ENCODE measurements around the gene SEPTIN10. TPM values are rescaled to one million over a fixed set of nuclear protein-coding genes. Genes with fewer than 3 reads are reported as not detected.
A peak's percentile ranks its signal among the peaks of the same experiment; 100 is the strongest.
"Not testable (repeated sequence)": the region's sequence is repeated elsewhere in the genome, so short reads cannot be mapped to it uniquely, and the experiment has no call there.

The SEPTIN10 gene
- total RNA-seq, 1 donor from 2014 or later, result 36.3 TPM

DNA sequence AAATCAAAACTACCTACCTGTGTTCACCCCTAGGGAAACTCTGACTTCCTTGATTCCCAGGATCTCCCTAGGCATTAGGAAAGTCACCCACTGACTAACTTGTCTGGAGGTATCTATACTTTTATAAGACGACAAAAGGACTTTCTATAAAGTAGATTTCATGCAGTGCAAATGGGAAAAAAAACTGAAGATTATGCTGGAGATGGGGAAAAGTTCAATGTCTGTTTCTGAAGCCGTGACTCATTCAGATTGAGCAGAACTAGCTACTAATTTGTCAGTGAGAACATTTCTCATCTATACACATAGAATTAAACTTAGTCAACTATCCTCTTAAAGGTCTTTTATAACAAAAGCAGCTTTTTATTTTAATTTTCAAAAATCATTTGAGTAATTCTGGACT, 6.0 kb downstream of the SEPTIN10 start:
- ATAC-seq (no peak), DNase-seq (ENCODE audit: low spot score) (no peak)

DNA sequence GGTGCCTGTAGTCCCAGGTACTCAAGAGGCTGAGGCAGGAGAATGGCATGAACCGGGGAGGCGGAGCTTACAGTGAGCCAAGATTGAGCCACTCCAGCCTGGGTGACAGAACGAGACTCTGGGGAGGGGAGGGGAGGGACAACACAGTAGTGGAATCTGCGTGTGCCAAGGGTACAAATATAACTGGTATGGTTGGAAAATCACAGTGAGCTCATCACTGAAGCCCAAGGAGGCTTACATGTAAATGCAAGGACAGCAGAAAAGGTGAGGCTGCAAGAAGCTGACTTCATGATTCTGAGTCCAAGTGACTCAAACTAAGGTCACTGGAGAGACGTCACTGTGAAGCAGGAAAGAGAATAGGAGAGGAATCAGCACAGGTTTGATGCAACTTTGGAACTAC, 9.2 kb downstream of the SEPTIN10 start:
- ATAC-seq, result peak; percentile 48

DNA sequence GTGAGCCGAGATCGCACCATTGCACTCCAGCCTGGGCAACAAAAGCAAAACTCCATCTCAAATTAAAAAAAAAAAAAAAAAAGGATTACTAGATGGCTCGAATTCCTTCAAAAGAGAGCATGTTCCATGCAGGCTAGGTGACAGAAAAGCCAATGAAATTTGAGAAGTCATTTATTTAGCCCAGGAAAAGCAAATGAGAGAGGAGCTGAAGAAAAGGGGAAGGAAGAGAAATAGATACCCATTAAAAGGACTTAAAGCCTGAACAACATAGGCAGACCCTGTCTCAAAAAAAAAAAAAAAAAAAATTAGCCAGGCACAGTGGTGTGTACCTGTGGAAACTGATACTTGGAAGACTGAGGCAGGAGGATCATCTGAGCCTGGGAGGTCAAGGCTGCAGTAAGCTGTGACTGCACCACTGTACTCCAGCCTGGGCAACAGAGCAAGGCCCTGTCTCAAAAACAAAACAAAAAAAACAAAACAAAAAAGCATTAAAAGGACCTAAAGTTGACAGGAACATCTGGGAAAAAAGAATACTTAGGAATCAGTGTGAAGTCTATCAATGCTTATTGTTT, 11.1 kb downstream of the SEPTIN10 start:
- ATAC-seq (no peak), DNase-seq (ENCODE audit: low spot score) (no peak)

More for the DNA sequence above, 9.2 kb downstream of the SEPTIN10 start:
- no peak for DNase-seq (ENCODE audit: low spot score)

DNA sequence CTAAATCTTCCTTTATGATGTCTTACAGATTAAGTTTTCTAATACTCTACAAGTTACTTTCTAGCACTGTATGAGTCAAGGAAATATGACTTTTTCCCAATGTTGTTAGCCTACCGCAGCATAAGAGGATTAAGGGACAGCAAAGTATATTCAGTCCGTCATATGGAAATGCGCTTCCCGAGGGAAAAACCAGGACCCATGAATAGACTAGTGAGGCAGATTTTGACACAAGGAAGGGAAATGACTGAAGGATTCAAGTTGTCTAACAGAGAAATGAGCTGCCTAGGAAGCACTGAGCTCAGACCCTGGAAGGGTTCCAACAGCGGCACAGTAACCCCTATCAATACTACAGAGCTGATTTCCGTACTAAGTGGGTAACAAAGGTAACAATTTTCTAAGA, 12.0 kb downstream of the SEPTIN10 start:
- DNase-seq (ENCODE audit: low spot score) (no peak), ATAC-seq (no peak)

DNA sequence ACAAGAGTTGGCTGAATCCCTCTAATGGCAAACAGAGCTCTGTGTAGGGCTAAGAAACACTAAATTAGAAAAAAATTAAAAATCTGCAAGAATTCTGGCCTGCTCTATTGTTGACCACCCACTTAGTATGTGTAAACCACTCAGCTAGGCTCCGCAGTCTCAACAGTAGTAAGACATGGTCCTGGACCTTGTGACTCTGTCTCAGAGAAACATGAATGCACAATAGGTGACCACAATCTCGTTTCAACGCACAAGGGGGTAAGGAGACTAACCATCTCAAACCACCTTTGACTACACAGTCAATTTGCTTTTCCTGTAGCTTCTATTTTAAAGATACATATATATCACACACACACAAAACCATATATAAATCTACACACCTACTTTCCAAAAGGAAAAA, 16.5 kb downstream of the SEPTIN10 start:
- DNase-seq (ENCODE audit: low spot score), result no peak
- ATAC-seq, result no peak

DNA sequence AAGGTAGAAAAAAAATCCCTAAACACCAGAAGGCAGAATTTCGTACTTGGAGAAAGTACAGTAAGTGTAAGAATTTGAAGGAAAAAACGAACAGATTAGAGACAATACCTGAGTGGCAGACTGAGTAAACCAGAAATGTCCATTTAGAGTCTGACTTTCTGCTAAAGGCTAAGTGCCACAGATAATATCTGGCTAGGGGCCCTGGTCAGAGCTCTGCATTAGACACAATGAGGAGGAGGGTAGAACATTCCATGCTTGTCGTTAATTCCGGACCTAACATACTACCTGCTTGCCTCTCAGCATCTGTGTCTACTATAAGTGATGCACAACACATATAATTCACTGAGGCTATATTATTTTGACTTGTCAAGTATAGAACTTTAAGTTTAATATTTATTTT, 18.1 kb downstream of the SEPTIN10 start:
- ATAC-seq (no peak), DNase-seq (ENCODE audit: low spot score) (no peak)

DNA sequence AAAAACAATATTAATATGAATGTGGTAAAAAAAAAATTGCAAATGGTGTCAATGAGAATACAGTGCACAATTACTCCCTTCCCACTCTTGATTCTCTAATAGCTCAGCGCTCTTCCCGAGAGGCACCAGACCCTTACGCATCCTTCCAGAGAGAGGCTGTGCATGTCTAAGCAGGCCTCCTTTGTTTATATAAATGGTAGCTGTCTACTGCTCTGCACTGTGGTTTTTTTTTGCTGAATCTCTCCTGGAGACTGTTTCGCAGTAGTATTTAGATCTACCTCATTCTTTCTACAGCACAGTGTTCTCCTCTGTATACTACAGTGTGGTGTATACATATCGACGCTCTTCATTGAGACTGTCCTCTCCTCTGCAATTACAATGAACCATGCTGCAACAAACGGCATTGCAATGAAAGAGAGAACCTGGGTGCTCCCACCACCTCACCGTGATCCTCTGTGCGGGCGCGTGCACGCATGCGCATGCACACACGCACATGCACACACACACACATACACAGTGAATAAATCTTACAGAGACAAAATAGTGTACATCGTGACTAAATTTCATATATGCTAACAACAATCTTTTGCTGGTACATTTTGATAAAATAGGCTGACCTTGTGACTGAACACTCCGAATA, 19.4 kb downstream of the SEPTIN10 start:
- ATAC-seq, result no peak
- no peak for DNase-seq (ENCODE audit: low spot score)

DNA sequence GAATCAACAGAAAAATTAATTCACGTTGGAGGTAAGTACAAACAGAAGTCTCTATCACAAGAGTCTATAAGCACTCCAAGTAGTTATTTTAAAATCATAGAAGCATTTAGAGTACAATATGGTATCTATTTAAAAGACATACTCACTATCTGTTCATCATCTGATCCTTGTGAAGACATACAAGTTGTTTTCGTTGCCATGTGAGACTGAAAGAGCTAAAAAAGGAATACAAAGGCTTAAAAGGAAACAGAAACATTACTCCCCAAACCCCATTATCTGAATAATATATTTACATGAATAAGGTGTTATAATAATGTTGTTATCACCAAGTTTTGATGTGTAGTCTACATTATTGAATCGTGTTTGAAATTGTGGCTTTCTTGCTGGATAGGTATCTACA, 20.9 kb downstream of the SEPTIN10 start:
- ATAC-seq (no peak), DNase-seq (ENCODE audit: low spot score) (no peak)

DNA sequence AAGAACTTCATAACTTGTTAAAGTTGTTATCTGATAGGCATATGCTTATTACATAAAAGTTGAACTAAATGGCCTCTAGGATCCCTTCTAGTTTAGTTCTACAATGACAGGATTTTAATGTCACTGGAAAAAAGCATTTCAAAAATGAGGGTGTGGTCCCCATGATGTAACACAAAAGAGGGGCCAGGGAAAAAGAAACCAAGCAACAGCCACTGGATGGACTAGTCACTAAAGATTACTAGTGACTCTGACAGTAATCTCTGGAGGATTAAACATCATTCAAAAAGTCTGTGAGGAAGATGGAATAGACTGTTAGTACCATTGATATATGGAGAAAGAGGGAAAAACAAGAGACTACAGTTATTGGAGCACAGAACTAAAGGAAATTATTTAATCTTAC, 22.6 kb downstream of the SEPTIN10 start:
- DNase-seq (ENCODE audit: low spot score), result no peak
- ATAC-seq, result no peak

DNA sequence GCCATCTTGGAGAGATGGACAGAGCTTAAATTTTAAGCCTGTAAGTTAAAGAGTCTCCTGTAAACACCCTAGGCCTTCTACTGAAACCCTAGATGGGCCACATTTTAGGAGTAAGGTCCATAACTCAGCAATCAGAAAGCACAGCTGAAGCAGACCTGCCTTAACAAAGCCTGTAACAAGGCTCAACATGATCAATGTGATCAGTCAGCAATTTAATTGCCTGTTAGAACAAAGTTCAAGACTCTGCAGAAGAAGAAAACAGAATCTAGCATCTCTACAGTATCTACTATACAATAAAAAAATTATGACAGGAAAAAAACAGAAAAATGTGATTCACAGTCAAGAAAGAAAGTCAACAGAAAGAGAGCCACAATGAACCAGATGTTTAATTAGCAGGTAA, 27.1 kb downstream of the SEPTIN10 start:
- DNase-seq (ENCODE audit: low spot score) (no peak), ATAC-seq (no peak)

DNA sequence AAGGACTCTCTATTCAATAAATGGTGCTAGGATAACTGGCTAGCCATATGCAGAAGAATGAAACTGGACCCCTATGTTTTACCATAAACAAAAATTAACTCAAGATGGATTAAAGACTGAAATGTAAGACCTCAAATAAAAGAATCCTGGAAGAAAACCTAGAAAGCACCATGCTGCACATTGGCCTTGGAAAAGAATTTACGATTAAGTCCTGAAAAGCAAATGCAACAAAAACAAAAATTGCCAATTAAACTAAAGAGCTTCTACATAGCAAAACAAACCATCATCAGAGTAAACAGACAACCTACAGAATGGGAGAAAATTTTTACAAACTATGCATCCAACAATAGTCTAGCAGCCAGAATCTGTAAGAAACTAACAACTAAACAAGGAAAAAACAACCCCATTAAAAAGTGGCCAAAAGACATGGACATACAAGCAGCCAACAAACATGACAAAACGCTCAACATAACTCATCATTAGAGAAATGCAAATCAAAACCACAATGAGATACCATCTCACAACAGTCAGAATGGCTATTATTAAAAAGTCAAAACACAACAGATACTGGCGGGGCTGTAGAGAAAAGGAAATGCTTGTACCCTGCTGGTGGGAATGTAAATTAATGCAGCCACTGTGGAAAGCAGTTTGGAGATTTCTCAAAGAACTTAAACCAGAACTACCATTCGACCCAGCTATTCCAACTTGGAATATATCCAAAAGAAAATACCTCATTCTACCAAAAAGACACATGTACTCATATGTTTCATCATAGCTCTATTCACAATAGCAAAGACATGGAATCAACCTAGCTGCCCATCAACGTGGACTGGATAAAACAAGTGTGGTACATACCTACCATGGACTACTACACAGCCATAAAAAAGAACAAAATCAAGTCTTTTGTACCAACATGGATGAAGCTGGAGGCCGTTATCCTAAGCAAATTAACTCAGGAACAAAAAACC, 30.6 kb downstream of the SEPTIN10 start:
- ATAC-seq (no peak), DNase-seq (ENCODE audit: low spot score) (no peak)

DNA sequence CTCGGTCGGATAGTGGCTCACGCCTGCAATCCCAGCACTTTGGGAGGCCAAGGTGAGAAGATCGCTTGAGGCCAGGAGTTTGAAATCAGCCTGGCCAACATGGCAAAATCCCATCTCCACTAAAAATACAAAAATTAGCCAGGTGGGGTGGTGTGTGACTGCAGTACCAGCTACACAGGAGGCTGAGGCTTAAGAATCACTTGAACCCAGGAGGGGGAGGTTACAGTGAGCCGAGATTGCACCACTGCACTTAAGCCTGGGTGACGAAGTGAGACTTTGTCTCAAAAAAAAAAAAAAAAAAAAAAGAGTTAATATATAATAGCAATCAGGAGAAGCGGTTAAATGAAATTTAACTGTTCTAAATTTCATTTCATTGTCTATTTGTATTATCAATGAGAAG, 36.1 kb downstream of the SEPTIN10 start:
- ATAC-seq; DNase-seq (ENCODE audit: low spot score): not testable (repeated sequence)

DNA sequence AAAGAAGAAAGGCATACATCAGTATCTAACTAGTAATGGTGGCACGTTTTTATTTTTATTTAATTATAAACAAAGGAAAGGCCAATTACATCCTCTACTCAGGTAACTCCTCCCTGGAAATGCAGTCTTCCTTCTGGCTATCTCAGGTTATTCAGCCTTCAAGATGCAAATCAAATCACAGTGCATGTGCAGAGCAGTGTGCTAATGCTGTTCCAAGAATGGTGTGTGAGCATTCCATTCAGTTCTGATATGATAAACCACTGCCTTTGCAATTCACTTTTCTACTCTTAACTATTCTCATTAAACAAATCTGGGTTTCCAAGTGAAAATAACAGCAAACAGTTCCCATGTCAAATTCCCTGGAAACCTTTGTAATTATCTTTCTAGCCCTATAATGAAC, 38.4 kb downstream of the SEPTIN10 start:
- ATAC-seq, result no peak
- no peak for DNase-seq (ENCODE audit: low spot score)

DNA sequence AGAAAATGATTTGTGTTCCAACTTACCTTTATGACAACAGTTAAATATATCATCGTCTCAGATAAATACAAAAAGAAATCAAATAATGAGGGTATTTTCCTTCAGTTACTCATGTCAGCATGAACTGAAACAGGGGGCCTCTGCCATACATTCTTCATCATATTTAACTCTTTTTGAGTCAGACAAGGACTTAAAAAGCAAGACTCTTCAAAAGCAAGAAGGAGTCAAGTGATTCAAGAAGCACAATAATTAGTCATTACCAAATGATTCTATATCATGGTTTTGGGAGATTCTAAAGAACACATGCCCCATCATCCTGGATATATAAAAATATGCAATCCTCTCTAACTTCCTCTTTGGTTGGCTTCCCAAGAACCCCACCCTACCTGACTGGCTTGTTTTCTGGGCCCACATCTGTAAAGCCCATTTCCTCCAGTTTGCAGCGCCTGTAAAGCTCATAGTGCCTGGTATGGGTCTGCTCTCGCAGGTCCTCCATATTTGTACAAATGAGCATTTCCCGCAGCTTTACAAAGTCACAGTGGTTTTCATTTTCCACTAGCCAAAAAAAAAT, 49.7 kb downstream of the SEPTIN10 start:
- no peak for ATAC-seq
- no peak for DNase-seq (ENCODE audit: low spot score)

DNA sequence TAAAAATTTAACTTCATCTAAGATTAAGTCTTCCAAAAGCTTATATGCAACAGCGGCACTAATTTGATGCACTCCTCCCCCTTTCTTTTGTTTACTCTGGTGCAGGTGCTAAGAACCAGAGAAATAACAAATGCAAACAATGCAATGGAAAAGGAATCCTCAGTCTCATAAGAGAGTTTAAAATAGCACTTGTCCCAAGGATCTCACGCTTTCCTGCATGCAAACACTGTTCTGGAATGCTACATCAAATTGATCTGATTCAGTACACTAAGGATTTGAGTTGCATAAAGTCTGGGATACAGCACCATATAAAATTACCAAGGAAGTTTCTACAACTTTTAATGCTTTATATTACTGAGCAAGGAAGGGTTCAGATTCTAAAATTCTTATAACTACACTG, 50.5 kb downstream of the SEPTIN10 start:
- ATAC-seq, result no peak

DNA sequence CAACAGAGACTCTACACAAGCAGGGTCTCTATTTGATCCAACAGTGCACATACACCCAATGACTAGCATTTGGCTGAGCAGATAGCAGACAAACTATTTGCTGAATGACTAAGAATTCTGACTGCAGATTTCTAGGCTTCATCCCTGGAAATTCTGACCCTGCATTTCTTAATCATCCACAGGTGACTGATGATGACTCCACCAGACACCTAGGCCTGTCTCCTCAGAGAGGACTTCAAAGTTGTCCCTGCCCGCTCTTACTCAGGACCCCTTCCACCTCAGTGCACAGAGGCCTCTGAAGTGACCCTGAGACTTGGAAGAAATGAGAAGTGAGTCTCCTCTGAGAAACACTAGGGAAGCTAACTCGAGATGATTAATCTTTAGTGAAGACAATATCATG, 51.3 kb downstream of the SEPTIN10 start:
- ATAC-seq (no peak), DNase-seq (ENCODE audit: low spot score) (no peak)

More for the DNA sequence above, 50.5 kb downstream of the SEPTIN10 start:
- no peak for DNase-seq (ENCODE audit: low spot score)

DNA sequence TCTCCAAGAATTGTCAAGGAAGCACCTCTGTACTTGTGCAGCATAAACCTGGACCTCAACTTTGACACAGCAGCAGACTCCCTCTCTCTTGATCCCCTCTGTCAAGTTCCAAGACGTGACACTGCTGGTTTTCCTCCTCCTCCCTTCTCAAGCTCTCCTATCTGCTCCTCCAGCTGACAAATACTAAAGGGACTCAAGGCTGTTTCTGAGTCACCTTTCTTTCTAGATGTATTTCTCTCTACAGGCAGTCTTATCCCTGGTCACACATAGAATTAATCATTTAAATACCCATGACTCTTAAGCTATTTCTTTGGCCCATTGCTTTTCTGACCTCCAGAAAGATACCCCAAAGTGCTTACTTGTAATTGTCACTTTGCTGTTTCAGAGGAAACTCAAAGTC, 53.5 kb downstream of the SEPTIN10 start:
- DNase-seq (ENCODE audit: low spot score), result no peak
- ATAC-seq, result no peak

DNA sequence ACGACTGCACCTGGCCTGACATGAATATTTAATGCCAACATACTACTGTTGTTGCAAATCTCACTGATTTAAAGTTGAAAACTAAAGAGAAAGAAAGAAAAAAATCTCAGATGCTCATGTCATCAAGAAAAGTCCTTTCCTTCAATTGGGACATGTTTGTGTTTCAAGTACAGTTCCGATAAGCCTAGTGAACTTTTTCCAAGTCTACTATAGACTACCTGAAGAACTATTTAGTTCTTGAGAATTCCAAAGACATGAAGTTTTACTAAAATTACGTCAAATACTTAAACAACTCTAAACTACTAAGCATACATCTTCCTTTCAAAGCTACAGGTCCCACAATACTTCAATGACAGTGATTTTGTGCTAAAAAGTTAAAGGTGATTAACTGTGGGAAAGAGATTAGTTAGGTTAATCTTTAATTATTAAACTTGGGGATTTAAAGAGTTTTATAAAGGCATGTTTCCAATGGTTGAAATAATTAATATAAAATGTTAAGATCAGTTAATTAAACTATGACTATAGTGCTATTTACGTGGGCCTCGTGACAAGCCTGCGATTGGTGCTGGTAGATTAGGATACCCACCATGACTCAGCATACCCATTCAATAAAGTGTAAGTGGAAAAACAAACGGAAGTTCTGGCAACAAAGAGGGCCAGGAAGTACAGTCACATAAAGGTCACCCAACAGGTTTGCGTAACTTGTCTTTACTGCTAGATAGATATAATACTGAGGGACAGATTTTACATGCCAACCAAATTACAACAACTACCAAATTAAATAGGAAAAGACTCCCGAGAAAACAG, 55.5 kb downstream of the SEPTIN10 start:
- peak; percentile 87 for ATAC-seq
- peak; percentile 66 for DNase-seq (ENCODE audit: low spot score)

DNA sequence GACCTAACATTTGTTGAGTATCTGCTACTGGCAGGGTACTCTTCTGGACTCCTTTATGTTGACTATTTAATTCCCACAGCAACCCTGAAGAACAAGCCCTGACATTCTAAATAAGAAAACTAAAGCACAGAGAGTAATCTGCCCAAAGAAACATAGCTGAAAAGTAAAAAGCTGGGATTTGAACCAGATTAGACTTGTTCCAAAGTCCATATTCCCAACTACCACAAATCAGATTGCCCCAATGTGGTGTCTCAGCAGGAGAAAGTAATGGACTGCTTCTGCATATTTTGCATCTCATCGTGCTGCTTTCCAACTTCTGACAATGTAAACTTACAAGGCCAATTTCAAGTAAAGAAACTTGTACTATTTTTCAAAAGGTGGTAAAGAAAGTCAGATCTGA, 56.5 kb downstream of the SEPTIN10 start:
- DNase-seq (ENCODE audit: low spot score), result no peak
- peak; percentile 42 for ATAC-seq

DNA sequence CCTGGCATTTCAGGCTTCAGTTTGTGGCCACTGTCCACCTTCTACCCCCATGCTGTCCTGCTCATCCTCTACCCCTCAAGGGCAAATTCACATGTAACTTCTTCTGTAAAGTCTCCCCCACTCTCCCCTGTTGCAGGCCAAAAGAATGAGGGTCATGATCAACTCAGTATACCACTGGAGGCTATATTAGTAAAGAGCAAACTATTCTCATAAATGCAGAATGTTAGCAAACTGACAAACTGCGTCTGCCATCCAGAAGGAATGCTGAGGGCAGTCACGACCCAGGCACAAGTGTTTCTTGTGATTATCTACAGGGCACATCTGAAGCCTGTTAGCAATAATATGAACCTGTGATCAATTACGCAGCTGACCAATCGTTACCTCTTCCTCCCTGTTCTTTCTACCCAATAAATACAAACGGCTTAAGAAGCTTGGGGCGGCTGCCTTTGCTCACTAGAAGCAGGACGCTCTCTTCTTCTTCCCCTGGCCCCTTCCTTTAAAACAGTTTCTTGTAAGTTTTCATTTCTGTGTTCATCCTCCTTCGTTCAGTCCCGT, 58.3 kb downstream of the SEPTIN10 start:
- DNase-seq (ENCODE audit: low spot score) (no peak), ATAC-seq (no peak)
